IMR-90 (cell line): ENCODE results near the gene GNAT3. TPM values are rescaled to one million over a fixed set of nuclear protein-coding genes. Genes with fewer than 3 reads are reported as not detected.

Experiments
- ATAC-seq: fragments of 200-7000 bp; cut with Tn5 transposase; 2 replicates; pipeline ENCODE4 v1.9.1; 2020; ENCODE audit warnings: low read depth, mild to moderate bottlenecking, moderate library complexity
- BruUV-seq: library from RNA; stranded (reverse); fragments of 400-500 nt; replicated peaks from 2 replicates; lab custom pipeline; 2021; lab: Mats Ljungman, UMichigan
- CTCF ChIA-PET: fragments of 300-600 bp; formaldehyde crosslinking; extraction: SDS; loops from one replicate; lab custom pipeline; 2021; ENCODE audit warnings: antibody characterized with exemption; lab: Yijun Ruan, JAX
- POLR2A ChIA-PET: fragments of 300-600 bp; sonication (Branson Sonifier 250); formaldehyde crosslinking; loops from one replicate; lab custom pipeline; 2022; ENCODE audit warnings: antibody characterized with exemption; ENCODE audit not compliant: unreplicated experiment; lab: Charles Lee
- DNase-seq: peaks from one replicate; pipeline ENCODE4 v3.0.0; 2013
- H2AFZ ChIP-seq: replicated peaks from 2 replicates; pipeline ENCODE3; 2013; ENCODE audit warnings: low read length, mild to moderate bottlenecking; ENCODE audit not compliant: poor library complexity
- H2AK5ac ChIP-seq: 2 replicates; pipeline ENCODE4 v1.6.1; 2013; ENCODE audit warnings: low read depth, low read length, inconsistent platforms
- H2AK9ac ChIP-seq: replicated peaks from 2 replicates; pipeline ENCODE3; 2013; ENCODE audit warnings: mild to moderate bottlenecking, low read depth, low read length, moderate library complexity; ENCODE audit not compliant: poor library complexity
- H2BK120ac ChIP-seq: 2 replicates; pipeline ENCODE4 v1.6.1; 2013; ENCODE audit warnings: low read depth, low read length, inconsistent platforms
- H2BK15ac ChIP-seq: 3 replicates; pipeline ENCODE4 v1.6.1; 2013; ENCODE audit warnings: low read depth, low read length, inconsistent platforms
- H2BK20ac ChIP-seq: 2 replicates; pipeline ENCODE4 v1.6.1; 2013; ENCODE audit warnings: low read depth, mild to moderate bottlenecking, inconsistent platforms, low read length, moderate library complexity
- H2BK5ac ChIP-seq: 2 replicates; pipeline ENCODE4 v1.6.1; 2013; ENCODE audit warnings: mild to moderate bottlenecking, low read depth, low read length, inconsistent platforms; ENCODE audit not compliant: poor library complexity, severe bottlenecking
- H3K14ac ChIP-seq: replicated peaks from 2 replicates; pipeline ENCODE4 v1.6.1; 2013; ENCODE audit warnings: low read depth, low read length, inconsistent platforms
- H3K18ac ChIP-seq: 2 replicates; pipeline ENCODE4 v1.6.1; 2013; ENCODE audit warnings: low read depth, low read length, control low read depth
- H3K23ac ChIP-seq: 2 replicates; pipeline ENCODE4 v1.6.1; 2013; ENCODE audit warnings: low read depth, low read length, inconsistent platforms
- H3K27ac ChIP-seq: 2 replicates; pipeline ENCODE4 v1.5.1; 2013; ENCODE audit warnings: mild to moderate bottlenecking, control low read depth, low read length; ENCODE audit not compliant: insufficient read depth
- H3K27me3 ChIP-seq: 2 replicates; pipeline ENCODE4 v1.6.1; 2013; ENCODE audit warnings: low read length; ENCODE audit not compliant: control insufficient read depth, insufficient read depth
- H3K36me3 ChIP-seq: 2 replicates; pipeline ENCODE4 v1.6.1; 2013; ENCODE audit warnings: low read length, mixed read lengths; ENCODE audit not compliant: control insufficient read depth, insufficient read depth
- H3K4ac ChIP-seq: 2 replicates; pipeline ENCODE4 v1.6.1; 2013; ENCODE audit warnings: low read depth, low read length, inconsistent platforms
- H3K4me1 ChIP-seq: 2 replicates; pipeline ENCODE4 v1.6.1; 2013; ENCODE audit warnings: low read length, mixed read lengths; ENCODE audit not compliant: control insufficient read depth, insufficient read depth
- H3K4me2 ChIP-seq: 2 replicates; pipeline ENCODE4 v1.6.1; 2013; ENCODE audit warnings: low read depth, mild to moderate bottlenecking, control low read depth, low read length, moderate library complexity
- H3K4me3 ChIP-seq: 2 replicates; pipeline ENCODE4 v1.5.1; 2013; ENCODE audit warnings: low read depth, mild to moderate bottlenecking, control low read depth, low read length, moderate library complexity; ENCODE audit not compliant: insufficient read depth
- H3K56ac ChIP-seq: 2 replicates; pipeline ENCODE4 v1.6.1; 2013; ENCODE audit warnings: low read length, inconsistent platforms; ENCODE audit not compliant: insufficient read depth; ENCODE audit errors: extremely low read depth
- H3K79me1 ChIP-seq, 2 experiments: 2 replicates each; pipeline ENCODE4 v1.6.1; 2013; ENCODE audit warnings: low read length in 2 of 2, inconsistent platforms in 1 of 2, low read depth in 1 of 2
- H3K9ac ChIP-seq: 2 replicates; pipeline ENCODE4 v1.6.1; 2013; ENCODE audit warnings: low read depth, low read length, control low read depth
- H3K9me1 ChIP-seq: 2 replicates; pipeline ENCODE4 v1.6.1; 2013; ENCODE audit warnings: low read length, inconsistent platforms; ENCODE audit not compliant: insufficient read depth
- H3K9me3 ChIP-seq: 2 replicates; pipeline ENCODE4 v1.6.1; 2013; ENCODE audit warnings: low read length; ENCODE audit not compliant: control insufficient read depth, insufficient read depth
- H4K20me1 ChIP-seq: 2 replicates; pipeline ENCODE4 v1.6.1; 2013; ENCODE audit warnings: low read length, inconsistent platforms; ENCODE audit not compliant: insufficient read depth
- H4K5ac ChIP-seq: 2 replicates; pipeline ENCODE4 v1.6.1; 2013; ENCODE audit warnings: mild to moderate bottlenecking, low read depth, low read length, control low read depth
- H4K8ac ChIP-seq, 2 experiments: 2 replicates each; pipeline ENCODE4 v1.6.1; 2013; ENCODE audit warnings: low read depth in 2 of 2, low read length in 2 of 2, control low read depth in 1 of 2, inconsistent platforms in 1 of 2
- H4K91ac ChIP-seq: 2 replicates; pipeline ENCODE4 v1.6.1; 2013; ENCODE audit warnings: low read depth, low read length, inconsistent platforms; ENCODE audit not compliant: insufficient read depth
- CHD1 ChIP-seq: IDR thresholded peaks from 2 replicates; pipeline ENCODE4 v1.6.1; 2012; ENCODE audit warnings: low read depth, low read length, improper control_type of control experiment
- MXI1 ChIP-seq: IDR thresholded peaks from 2 replicates; pipeline ENCODE4 v1.6.1; 2012; ENCODE audit warnings: low read depth, mild to moderate bottlenecking, low read length, moderate library complexity, borderline replicate concordance
- NFE2L2 ChIP-seq: fragments of 150-350 bp; IDR thresholded peaks from 2 replicates; pipeline ENCODE4 v1.6.1; 2016; ENCODE audit warnings: low read depth, mild to moderate bottlenecking, low read length
- RAD21 ChIP-seq: IDR thresholded peaks from 2 replicates; pipeline ENCODE4 v1.6.1; 2012; ENCODE audit warnings: low read length, improper control_type of control experiment
- RCOR1 ChIP-seq: IDR thresholded peaks from 2 replicates; pipeline ENCODE4 v1.6.1; 2012; ENCODE audit warnings: mild to moderate bottlenecking, low read length, improper control_type of control experiment; ENCODE audit not compliant: insufficient replicate concordance
- USF2 ChIP-seq: fragments of 150-350 bp; IDR thresholded peaks from 2 replicates; pipeline ENCODE4 v1.6.1; 2017; ENCODE audit warnings: mild to moderate bottlenecking, antibody characterized with exemption, low read length, low read depth
- WGBS, 2 experiments: methylation state at CpG; one replicate each; pipeline versions ENCODE4 v1.1.5 to v1.1.7; 2013; ENCODE audit warnings: missing lambda C conversion rate in 2 of 2; ENCODE audit not compliant: insufficient read length in 1 of 2; ENCODE audit errors: extremely low coverage in 2 of 2; 5-methylcytosine and 5-hydroxymethylcytosine counted together
- dilution Hi-C: fragments of 300-500 bp; cut with HindIII; formaldehyde crosslinking; loops from one replicate; pipeline ENCODE4 v1.14.3; 2018; ENCODE audit warnings: low sequenced_read_pairs; ENCODE audit not compliant: unreplicated experiment
- in situ Hi-C: fragments of 300-500 bp; cut with MboI; formaldehyde crosslinking; loops from 3 replicates; pipeline ENCODE4 v1.14.3; 2019; ENCODE audit warnings: low sequenced_read_pairs, inconsistent platforms, mixed read lengths
- intact Hi-C: fragments of 100-400 bp; cut with micrococcal nuclease; formaldehyde crosslinking; loops from 2 replicates; pipeline ENCODE4 v1.10.0; 2022
- polyA plus RNA-seq, 3 experiments: library from polyadenylated mRNA; depleted of rRNA; stranded (reverse); fragments of >200 nt; gene quantifications; 2 replicates each; pipeline ENCODE4 v1.2.3, GENCODE V29; 2012; ENCODE audit warnings: low replicate concordance in 1 of 3
- total RNA-seq: library from RNA; depleted of rRNA; stranded (reverse); fragments of >200 nt; gene quantifications from 2 replicates; pipeline ENCODE4 v1.2.3, GENCODE V29; 2012

GNAT3 gene
- total and polyA plus RNA-seq, 2 of the 4 experiments (the other 2 are of a cell fraction), result not detected

GRCh38 chr7:80472491-80473200 lies 39.2 kb downstream of the GNAT3 start:
- 0 out of 2 replicates have a peak overlapping the region, but pooled peaks have one; percentile 78 for H3K14ac ChIP-seq
- H3K4me1 ChIP-seq, result peaks cover 9% of the 10 kb centered on the region; the same call in 1 of the 2 replicates
- peak overlapping the region; percentile 48; the same call in 1 of the 2 replicates for H2BK120ac ChIP-seq
- H4K5ac ChIP-seq, result no peak overlapping the region; the same call in 1 of the 2 replicates
- peak overlapping the region; percentile 25; the same call in 1 of the 2 replicates for H2BK20ac ChIP-seq
- no peak overlapping the region for H3K23ac ChIP-seq
- no peak for TF ChIP-seq USF2
- TF ChIP-seq MXI1, result no peak
- no peak for TF ChIP-seq RAD21
- no peak for TF ChIP-seq CHD1
- no peak for TF ChIP-seq RCOR1
- no peak for TF ChIP-seq NFE2L2
- peak overlapping the region; percentile 60; the same call in 1 of the 3 replicates for H2BK15ac ChIP-seq
- in situ Hi-C loops (no loop called here), dilution Hi-C loops (no loop called here), intact Hi-C loops (no loop called here)
- H3K4me2 ChIP-seq, result no peak overlapping the region
- H3K18ac ChIP-seq, result peak overlapping the region; percentile 75; the same call in 1 of the 2 replicates
- WGBS, 2 experiments, result no CpG with 5 or more reads among the region's 4 CpGs
- DNase-seq (no peak), ATAC-seq (no peak)
- H2AFZ ChIP-seq, result peak overlapping the region; percentile 82
- no peak overlapping the region for H3K4ac ChIP-seq
- no peak overlapping the region for H3K9ac ChIP-seq
- H3K56ac ChIP-seq, result no peak overlapping the region
- BruUV-seq, result no TSS peak
- H4K8ac ChIP-seq, result no peak overlapping the region
- H4K91ac ChIP-seq, result no peak overlapping the region
- H3K9me1 ChIP-seq, result 0 out of 2 replicates have a peak, but pooled peaks cover 4% of the 10 kb centered on the region
- no peak overlapping the region for H2AK9ac ChIP-seq
- H3K36me3 ChIP-seq, result no peaks in the 10 kb centered on the region
- no peaks in the 10 kb centered on the region for H3K9me3 ChIP-seq
- no peaks in the 10 kb centered on the region for H3K27me3 ChIP-seq
- no peak overlapping the region for H3K27ac ChIP-seq
- no peaks in the 10 kb centered on the region for H4K20me1 ChIP-seq
- no peak overlapping the region for H2AK5ac ChIP-seq
- H3K4me3 ChIP-seq, result no peak overlapping the region
- H2BK5ac ChIP-seq, result no peak overlapping the region
- ChIA-PET POLR2A (no interaction called here), CTCF (no interaction called here)
- no peaks in the 10 kb centered on the region for H3K79me1 ChIP-seq
